CD4-positive, alpha-beta T cell treated with Interleukin-1 beta for 1 hour (primary cell): ENCODE measurements around the gene RAP1A.
"Not testable (repeated sequence)": the region's sequence is repeated elsewhere in the genome, so short reads cannot be mapped to it uniquely, and the experiment has no call there.

Source experiments
- DNase-seq, 2 donors: peaks; one replicate each; pipeline ENCODE4 v3.0.0-alpha.2; 2020 to 2022

RAP1A gene

DNA sequence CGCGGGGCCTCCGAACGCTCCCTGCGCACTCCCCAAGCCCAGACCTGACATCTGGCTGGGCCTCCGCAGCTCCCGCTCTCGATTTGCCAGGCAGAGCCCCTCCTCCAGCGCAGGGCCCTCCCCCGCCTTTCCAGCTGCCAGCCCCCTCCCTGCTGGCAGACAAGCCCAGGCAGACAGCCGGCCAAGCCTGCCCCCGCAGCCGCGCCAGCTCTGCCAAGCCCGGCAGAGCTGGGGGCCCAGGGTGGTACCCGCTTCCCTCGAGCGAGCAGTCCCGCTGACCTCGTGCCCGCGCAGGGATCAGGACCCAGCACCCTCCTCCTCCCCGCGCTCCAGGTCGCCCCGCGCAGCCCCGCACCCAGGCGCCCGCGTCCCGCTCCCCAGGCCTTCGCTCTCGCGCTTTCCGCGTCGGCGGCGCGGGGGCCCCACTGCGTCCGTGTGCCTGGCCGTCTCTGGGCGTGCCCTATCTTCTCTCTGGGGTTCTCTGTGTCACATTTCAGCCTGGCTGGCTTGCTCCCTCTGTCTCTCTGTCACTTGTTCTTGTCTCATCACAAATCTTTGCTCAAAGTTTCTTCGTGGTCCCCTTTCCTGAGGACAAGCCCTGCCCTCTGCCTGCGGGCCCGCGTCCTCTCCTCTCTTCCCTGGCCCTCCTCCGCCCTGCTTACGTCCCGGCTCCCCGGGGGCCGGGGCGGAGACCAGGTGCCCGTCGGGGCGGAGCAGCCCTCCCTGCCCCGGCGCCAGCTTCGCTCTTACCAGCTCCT, 119.0 kb downstream of the RAP1A start:
- DNase-seq, result peak; percentile 38 to 51

DNA sequence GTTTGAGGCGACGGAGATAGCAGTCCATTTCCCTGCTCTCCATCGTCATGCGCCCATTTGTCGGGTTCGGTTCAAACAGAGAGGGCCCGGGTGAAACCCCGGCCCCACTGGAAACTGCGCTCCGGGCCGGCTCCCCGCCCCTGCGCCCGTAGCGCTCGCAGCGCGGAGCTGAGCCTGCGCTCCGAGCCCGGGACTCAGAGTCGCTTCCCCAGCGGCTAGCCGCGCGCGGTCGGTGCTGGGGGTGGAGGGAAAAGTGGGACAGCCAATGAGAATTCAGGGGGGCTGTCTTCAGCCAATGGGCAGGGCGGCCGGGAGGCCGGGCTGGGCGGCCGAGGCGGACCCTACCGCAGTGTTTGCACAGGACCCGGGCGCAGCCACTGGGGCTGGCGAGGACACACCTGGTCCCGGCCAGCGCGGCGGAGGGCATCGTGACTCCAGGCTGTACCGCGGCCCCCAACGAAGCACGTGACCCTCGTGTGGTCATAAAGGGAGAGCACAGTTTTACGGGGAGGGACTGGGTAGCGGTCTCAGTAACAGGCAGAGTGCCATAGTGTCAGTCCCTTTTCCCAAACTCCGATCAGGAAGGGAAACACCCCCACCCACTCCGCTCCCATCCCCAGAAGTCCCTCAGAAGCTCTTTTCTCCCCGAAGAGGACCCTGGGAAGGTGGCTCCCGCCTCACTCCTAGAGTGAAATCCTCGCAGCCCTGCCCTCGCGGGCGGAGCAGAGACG, 119.8 kb downstream of the RAP1A start, which contains the start of gene INKA2:
Gene INKA2 (minus strand): TSS at position 202 of the 731 bp plus-strand sequence. CDS start 153 bp downstream, at position 49.
- DNase-seq, result peak; percentile 79 to 80

DNA sequence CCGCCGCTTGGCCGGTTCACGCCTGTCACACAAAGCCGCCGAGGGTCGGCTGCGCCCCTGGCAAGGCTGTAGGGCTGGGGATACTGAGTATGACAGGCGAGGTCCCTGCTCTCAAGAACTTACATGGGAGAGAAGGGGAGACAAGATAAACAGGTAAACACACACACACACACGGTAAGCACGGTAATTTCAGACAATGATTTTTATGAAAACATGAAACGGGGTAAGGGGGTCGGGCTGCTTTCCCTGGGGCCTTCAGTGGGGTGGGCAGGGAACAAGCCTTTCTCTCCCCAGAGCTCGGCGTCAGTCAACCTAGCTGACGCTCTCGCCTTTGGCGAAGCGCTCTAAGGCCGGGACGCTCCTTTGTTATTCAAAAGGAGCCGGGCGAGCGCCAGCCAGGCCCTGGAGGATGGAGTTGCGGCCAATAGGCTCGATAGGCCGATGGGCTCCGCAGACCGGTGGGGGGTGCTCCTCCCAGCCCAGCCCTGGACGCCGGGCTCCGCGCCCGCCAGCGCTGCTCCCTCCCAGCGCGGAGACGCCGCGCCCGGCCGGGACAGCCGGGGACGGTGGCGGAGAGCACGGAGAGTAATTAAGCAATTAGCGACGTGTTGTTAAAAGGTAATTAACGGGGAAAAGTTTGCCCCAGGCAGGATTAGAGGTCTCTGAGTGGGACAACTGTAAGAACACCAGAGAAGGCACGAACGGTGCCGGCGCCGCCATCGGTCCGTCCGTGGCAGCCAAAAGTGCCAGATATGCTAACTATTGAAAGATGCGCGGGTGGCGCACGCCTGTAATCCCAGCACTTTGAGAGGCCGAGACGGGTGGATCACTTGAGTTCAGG, 120.6 kb downstream of the RAP1A start:
- no peak for DNase-seq

DNA sequence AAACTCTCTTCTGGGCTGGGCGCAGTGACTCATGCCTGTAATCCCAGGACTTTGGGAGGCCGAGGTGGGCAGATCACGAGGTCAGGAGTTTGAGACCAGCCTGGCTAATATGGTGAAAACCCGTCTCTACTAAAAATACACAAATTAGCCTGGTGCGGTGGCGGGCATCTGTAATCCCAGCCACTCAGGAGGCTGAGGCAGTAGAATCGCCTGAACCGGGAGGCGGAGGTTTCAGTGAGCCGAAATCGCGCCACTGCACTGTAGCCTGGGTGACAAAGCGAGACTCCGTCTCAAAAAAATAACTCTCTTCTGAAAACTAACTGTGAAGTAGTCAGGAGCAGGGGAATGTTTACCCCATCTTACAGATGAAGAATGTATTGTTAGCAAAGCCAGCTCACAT, 122.7 kb downstream of the RAP1A start:
- DNase-seq, result not testable (repeated sequence)

DNA sequence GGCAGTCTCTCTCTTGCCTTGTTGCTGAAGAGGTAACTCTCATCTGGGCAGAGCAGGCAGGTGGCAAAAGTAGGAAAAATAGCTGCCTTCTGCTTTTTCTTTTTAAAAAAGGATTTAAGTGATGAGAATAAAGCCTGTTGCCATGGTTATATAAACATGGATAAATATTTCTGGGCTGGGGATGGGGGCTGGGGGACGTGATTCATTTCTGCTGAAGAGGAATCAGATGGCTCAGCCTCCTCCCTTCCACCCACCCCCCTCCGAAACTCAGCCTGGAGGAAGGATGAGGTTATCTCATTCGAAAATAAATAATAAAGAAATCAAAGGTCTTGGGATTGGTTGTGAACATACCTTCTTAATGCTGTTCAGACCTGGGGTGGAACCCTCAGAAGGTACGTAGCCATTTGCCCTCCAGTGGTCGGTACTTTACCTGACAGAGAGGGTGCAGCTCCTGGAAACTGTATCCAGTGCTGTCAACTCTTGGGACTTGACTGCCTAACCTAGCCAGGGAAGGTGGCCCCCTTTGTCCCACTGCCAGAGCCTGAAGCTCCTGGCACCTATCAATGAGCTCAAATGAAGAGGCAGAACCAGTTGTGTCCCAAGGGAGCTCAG, 123.5 kb downstream of the RAP1A start:
- DNase-seq, result no peak

DNA sequence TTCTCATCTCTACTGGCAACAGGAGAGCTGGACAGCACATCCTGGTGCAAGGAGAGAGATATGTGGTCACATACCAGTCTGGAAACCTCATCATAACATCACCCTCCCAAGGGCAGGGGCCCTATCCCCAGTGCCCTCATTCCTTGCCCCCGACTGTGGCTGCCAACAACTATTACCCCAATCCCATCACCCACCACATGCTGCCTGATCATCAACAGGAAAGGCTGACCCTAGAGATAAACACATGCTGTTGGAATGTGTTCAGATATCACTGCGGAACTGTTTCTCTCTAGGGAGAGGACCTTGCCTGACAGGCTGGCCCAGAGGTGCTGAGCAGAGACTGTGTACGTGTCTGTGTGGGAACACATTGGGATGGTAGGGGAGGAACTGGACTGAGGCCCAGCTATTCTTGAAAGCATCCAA, 124.1 kb downstream of the RAP1A start:
- DNase-seq, result no peak

DNA sequence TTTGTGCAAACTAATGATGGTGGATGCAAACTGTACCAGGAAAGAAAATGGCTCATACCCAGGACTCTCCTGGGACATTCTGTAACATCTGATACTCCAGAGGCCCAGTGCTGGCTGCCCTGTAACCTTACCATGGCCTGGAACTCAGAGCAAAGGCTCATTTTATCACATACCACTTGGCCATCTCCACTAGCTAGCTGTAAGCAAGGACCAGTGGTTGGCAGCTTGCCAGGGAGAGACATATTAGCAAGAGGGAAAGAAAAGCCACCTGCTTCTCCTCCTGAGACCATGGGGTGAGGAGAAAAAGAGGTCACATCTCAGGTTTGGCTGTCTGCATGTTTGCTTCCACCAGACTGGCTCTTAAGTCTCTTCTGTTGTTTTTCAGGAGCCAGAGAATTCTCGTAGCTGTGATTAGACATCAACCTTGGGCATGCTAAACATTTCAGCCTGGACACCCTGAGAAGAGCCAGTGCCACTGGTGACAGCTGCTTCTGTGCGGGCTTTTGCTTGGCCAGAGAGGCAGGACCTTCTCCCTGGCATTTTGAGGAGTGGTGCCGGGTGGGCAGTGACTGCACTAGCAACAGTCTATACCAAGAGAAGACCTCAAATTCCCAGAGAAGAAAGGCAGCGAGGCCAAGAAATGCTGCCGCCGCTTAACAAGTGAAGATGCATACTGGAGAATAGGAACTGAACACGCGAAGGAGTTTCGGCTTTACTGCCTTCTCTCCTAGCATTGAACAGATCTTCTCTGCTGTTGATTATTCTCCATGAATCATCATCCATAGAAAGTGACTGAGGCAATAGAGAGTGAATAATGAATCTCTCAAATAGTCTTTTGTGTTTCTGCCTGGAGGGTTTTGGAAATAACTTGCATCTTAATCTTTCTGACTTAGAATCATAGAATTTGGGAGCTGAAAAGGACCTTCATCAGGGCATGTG, 126.4 kb downstream of the RAP1A start:
- DNase-seq, result no peak

DNA sequence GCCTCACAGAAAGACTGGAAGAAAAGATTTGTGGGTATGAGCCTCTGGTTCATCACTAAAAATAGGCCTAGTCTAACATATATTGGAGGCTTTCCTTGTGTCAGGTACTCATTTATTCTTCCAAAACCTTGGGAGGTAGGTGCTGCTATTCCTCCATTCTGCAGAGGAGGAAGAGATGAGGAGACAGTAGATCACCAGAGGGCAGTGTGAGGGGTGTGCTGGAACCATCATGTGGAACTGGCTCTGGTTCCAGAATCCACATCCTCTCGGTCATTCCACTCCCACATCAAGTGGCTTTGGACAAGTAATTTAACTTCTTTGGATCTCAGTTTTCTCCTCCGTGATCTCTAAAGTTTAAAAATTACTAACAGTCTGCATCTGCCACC, 127.0 kb downstream of the RAP1A start:
- DNase-seq, result no peak

DNA sequence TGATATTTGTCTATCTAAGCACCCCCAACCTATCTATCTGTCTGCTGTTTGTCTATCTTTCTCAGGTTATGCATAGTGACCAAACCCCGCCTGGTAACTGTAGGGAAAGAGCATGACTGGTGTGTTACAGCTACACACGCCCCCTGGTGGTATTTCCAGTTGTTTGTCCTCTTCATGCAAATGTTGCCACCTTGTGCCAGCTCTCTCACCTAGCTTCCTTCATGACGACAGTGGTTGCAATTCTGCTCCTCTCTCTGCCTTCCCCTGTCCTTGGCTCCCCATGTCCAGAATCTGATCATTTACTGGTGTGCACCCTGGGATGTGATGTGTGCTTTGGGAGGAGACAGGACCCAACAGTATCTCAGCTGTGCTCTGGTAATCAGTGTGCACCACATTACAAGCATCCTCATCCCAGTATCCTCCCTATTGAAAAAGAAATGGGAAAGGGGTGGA, 127.7 kb downstream of the RAP1A start:
- peak; percentile 68 to 74 for DNase-seq

DNA sequence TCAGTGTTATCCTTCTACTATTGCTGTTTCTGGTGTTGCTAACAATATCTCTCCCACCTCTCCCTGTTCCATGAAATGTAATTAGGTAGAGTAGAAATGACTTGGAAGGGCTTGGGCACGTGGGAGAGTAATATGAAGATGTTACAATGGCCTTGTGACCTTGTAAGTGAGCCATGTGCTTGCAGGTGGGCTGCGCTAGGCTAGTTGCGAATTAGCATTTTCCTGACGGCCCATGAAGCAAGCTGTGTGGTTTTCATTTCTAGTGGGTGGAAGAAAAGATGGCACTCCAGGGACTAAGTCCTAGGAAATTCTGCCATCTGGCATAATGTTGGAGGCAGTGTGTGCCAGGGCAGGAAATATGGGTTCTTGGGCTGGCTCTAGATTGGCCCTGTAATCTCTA, 128.4 kb downstream of the RAP1A start:
- DNase-seq, result no peak

DNA sequence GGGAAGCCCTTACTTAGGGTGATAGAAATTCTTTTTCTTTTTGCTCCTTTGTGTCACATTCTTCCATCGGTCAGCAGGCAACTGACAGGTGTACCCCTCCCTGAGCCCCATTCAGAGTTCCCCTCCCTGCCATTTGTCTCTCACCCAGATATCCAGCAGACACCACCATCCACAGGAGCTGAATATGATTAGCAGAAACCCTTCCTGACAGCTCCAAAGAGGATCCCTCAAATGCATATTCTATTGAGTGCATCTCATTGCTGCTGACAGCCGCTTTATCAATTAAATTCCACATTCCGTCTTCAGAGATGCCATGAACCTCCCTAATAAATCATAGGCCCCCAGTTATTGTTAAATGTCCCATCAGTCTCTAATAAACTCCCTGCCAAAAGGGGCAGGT, 130.0 kb downstream of the RAP1A start:
- DNase-seq, result no peak

DNA sequence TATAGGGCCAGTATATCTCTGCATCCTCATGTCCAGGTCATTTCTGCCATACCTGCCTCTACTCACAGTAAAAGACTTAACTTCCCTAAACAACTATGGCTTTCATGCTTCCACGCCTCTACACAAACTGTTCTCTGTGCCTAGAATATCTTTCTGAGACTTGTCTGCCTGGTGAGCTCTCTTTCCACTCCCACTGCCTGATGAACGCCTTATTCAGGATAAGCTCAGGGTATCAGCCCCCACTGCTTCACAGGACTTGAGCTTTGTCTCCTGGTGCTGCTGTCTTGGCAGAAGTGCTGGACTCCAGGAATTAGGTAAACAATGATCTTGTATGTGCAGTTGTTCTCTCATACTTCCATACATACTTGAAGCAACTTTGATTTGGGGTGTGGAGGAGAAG, 131.3 kb downstream of the RAP1A start:
- no peak for DNase-seq

DNA sequence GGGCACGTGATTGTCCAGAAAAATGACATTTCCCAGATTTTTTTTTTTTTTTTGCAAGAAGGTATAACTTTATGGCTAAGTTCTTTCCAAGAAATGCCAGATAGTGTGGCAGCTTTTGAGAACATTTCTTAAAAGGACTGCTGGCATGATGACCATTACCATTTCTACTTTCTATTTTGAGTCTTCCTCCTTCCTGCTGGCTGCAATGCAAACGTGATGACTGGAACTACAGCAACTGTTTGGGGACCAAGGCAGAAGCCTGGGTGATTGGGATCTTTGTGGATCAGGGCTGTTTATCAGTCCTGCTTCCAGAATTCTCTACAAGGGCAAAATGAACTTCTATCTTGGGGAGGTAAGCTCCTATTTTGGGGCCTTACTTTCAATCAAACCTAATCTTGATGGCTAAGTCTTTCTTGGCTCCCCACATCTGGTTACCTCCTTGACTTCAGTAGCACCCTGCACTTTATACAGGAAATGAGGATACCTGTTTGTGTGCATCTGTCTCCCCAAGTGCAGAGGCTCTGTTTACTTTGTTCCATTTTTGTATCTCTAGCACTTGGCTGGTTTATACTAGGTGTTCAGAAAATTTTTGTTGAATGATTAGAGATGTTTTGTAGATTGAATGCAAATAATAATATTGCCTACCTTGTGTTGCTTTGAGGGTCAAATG, 132.5 kb downstream of the RAP1A start:
- no peak for DNase-seq

DNA sequence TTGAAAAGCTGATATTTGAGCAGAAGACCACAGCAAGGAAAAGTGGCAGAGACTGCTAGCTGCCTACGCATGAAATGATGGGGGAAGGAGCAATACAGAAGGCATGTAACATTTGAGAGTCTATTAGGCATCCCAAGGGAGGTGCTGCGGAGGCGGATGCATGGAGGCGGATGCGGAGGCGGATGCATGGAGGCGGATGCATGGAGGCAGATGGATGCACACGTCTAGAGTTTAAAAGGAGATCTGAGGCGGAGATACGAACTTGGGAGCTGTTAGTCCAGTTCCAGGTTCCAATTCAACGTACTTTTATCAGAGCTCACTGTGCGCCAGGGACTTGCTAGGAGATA, 135.4 kb downstream of the RAP1A start:
- DNase-seq, result no peak

DNA sequence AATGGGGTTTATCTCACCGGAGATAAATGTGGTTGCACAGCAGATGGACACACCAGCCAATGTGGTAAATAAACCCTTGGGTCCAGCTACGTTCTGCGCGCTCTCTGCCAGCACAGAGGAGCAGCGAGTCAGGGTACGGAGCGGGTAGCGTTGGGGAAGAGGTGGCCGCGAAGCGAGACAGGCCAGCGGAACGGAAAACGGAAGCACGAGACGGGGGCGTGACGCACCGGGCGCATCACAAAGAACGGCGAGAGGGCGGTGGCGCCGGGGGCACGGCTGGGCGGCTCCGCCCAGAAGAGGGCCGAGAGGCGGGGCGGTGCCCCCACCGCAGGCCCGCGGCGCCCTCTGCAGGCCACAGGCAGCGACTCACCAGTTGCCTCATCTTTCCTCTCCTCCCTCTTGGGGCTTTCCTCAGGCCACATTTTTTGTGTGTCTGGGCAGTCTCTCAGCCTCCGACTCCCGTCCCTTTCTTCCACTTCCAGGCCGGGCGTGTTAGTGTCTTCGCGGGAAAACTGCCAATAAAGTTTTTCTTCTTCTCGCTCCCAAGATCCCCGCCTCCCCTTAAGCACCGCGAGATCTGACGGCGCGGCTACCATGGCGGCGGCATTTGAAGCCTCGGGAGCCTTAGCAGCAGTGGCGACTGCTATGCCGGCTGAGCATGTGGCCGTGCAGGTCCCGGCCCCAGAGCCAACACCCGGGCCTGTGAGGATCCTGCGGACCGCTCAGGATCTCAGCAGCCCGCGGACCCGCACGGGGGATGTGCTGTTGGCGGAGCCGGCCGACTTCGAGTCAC, 135.9 kb downstream of the RAP1A start, which contains the start of gene DDX20:
Gene DDX20 (plus strand): TSS at position 571 of the 793 bp plus-strand sequence. CDS start 24 bp downstream, at position 595.
- peak; percentile 92 to 94 for DNase-seq

DNA sequence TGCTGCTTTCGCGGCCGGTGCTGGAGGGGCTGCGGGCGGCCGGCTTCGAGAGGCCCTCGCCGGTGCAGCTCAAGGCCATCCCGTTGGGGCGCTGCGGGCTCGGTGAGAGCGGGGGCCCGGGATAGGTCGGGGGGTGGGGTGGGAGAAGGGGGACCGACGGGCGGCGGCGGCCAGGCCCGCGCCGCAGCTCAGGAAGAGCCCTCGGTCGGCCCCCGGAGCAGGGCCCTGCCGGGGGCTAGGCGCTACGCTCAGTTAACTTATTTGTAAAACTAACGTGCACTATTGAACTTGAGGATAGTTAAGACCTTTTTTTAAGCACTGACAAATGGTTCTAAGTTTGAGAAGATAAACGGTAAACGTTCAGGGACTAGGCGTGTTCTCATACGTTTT, 136.5 kb downstream of the RAP1A start:
- no peak for DNase-seq

DNA sequence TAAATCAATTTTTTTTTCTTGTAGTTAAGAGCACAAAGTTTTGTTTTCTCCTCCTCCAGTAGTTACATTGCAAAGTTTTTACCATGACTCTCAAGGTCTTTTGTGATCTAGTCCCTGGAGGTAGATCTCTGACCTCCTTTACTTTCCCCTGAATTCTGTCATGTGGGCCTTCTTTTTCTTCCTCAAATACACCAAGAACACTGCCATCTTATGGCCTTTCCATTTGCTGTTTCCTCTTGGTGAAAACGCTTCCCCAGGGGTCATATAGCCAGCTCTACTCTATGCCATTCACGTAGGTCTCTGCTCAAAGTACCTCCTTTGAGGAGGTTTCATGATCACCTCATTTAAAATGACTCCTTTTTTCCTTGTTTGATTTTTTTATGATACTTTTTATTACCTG, 138.8 kb downstream of the RAP1A start:
- no peak for DNase-seq

DNA sequence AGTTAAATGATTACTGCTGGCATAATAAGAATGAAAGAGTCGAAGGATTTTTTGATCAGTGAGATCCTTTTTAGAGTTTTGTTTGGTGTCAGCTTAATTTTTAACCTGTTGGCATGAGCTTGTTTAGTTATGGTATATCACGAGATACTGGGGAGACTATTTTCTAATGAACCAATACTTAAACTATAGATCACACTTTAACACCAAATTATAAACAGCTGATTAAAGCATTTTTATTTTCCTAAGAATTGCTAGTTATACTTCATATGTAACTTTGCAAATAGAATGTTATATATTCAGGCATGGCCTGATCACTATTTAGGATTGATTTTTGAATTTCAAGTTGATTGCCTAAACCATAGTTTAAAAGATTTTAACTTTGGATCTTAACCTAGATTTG, 142.1 kb downstream of the RAP1A start:
- DNase-seq, result no peak

DNA sequence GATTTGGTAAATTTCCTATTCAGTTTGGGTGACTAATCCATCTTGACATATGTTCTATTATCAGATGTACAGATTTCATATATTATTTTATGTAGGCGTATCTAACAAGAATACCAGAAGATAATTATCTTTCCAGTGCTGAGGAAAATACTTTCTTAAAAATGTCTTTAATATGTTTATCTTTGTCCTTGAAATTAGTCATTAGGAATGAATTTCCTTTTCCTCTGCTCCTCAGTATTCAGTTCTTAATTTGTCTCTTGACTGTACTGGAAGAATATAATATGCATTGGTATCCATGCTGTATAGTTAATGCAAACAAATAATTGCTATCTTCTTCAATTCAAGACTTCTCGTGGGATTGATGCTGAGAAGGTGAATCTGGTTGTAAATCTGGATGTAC, 142.7 kb downstream of the RAP1A start:
- no peak for DNase-seq
